H1 (cell line): Measurements from ENCODE around the gene LGALS9. TPM values are rescaled to one million over a fixed set of nuclear protein-coding genes. Genes with fewer than 3 reads are reported as not detected.

Experiments used
- ASH2L ChIP-seq: fragments of 200-600, 300-600 bp; sonication (generic); IDR thresholded peaks from one replicate; pipeline ENCODE4 v1.7.1; 2017; ENCODE audit warnings: low read length
- CBX5 ChIP-seq: fragments of 300-800, 300-1000 bp; sonication (generic); IDR thresholded peaks from 2 replicates; pipeline ENCODE4 v1.7.1; 2016; ENCODE audit warnings: antibody characterized with exemption, low read length, low read depth
- CEBPB ChIP-seq: IDR thresholded peaks from 2 replicates; pipeline ENCODE4 v1.6.1; 2012; ENCODE audit warnings: low read depth, low read length
- CHD1 ChIP-seq: IDR thresholded peaks from 2 replicates; pipeline ENCODE4 v1.6.1; 2012; ENCODE audit warnings: low read depth, low read length, improper control_type of control experiment
- CHD2 ChIP-seq: IDR thresholded peaks from 2 replicates; pipeline ENCODE4 v1.6.1; 2012; ENCODE audit warnings: low read length, improper control_type of control experiment
- EZH2 ChIP-seq: fragments of 200-600 bp; sonication (generic); IDR thresholded peaks from 2 replicates; pipeline ENCODE4 v1.7.1; 2012; ENCODE audit warnings: low read depth, mild to moderate bottlenecking, moderate library complexity, low read length, inconsistent platforms; ENCODE audit not compliant: severe bottlenecking
- POLR2AphosphoS5 ChIP-seq: IDR thresholded peaks from 2 replicates; pipeline ENCODE4 v1.6.1; 2011; ENCODE audit warnings: low read depth, low read length
- polyA plus RNA-seq, 7 experiments: library from polyadenylated mRNA; depleted of rRNA in 3 of 7; stranded (reverse) in 5 of 7; unstranded in 2 of 7; fragments of >200 nt in 5 of 7; fragments of 200-250 nt in 2 of 7; gene quantifications; 1 replicate in 5 of 7; 2 replicates in 1 of 7; 4 replicates in 1 of 7; pipeline versions ENCODE4 v1.2.1 to v1.2.3, GENCODE V29; 2011 to 2013; ENCODE audit warnings: missing spikeins in 2 of 7, mixed read lengths in 2 of 7
- total RNA-seq: library from RNA; stranded (reverse); fragmentation: NEBNext Ultra II Directional; extraction: Animal tissue kit (Norgen Biotek cat#: 25700); gene quantifications from 2 replicates; pipeline ENCODE4 v1.2.1, GENCODE V29; 2021
- TF ChIP-seq, protein P1 (sequence below), 3 experiments: IDR thresholded peaks; 1 replicate in 2 of 3; 2 replicates in 1 of 3; pipeline versions ENCODE4 v1.5.1 to v1.6.1; 2011; ENCODE audit warnings: low read length in 3 of 3, mild to moderate bottlenecking in 3 of 3, inconsistent platforms in 2 of 3, low read depth in 1 of 3, moderate library complexity in 1 of 3; ENCODE audit not compliant: insufficient read depth in 1 of 3; ENCODE audit errors: control extremely low read depth in 1 of 3

Gene LGALS9
- total and polyA plus RNA-seq, 2 of the 8 experiments (the other 6 are each of a cell fraction or from before 2014, with no cell fraction given) = 0.95 to 1.7 TPM

GRCh38 chr17:27630607-27631410, at the start of gene LGALS9 (continued):
- TF ChIP-seq POLR2AphosphoS5 (no peak), ASH2L (no peak), CBX5 (no peak), CHD2 (no peak), EZH2 (no peak), CHD1 (no peak), CEBPB (no peak)
- TF ChIP-seq, protein P1, sequence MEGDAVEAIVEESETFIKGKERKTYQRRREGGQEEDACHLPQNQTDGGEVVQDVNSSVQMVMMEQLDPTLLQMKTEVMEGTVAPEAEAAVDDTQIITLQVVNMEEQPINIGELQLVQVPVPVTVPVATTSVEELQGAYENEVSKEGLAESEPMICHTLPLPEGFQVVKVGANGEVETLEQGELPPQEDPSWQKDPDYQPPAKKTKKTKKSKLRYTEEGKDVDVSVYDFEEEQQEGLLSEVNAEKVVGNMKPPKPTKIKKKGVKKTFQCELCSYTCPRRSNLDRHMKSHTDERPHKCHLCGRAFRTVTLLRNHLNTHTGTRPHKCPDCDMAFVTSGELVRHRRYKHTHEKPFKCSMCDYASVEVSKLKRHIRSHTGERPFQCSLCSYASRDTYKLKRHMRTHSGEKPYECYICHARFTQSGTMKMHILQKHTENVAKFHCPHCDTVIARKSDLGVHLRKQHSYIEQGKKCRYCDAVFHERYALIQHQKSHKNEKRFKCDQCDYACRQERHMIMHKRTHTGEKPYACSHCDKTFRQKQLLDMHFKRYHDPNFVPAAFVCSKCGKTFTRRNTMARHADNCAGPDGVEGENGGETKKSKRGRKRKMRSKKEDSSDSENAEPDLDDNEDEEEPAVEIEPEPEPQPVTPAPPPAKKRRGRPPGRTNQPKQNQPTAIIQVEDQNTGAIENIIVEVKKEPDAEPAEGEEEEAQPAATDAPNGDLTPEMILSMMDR (IDR thresholded peaks at IDR 0.05; ENCODE audit: control extremely low read depth in 1 of 3, insufficient read depth in 1 of 3, low read depth in 1 of 3, low read length in 3 of 3) = no peak
